ENCODE measurements around the gene PLEKHA4. TPM values are rescaled to one million over a fixed set of nuclear protein-coding genes. Genes with fewer than 3 reads are reported as not detected.
A peak's percentile ranks its signal among the peaks of the same experiment; 100 is the strongest.
"Not testable (repeated sequence)": the region's sequence is repeated elsewhere in the genome, so short reads cannot be mapped to it uniquely, and the experiment has no call there.

Gene PLEKHA4
- total RNA-seq, 4 donors from 2014 or later = 7.3 to 18.7 (median 14.9) TPM

DNA sequence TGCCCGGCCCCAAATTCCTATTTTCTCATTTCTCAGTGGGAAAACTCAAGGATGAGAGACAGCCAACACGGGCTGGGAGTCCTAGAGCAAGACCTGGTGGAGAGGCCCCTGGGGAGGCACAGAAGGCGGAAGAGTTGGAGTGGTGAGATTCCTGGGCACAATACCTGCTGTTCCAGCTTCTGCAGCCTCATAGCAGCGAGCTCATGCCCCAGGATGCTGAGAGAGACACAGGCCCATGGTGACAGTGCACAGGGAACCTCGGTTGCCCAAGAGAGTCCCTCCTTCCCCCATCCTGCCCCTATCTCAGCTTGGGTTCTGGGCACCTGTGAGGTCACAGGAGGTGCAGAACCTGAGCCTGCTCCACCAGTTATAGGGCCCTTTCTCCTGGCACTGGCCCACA lies 28.8 kb upstream of the PLEKHA4 start:
- no peak for TF ChIP-seq CTCF (IDR thresholded peaks at IDR 0.05)
- no peak for ATAC-seq (ENCODE audit: low FRiP score)
- no peak for DNase-seq (ENCODE audit: low spot score)

DNA sequence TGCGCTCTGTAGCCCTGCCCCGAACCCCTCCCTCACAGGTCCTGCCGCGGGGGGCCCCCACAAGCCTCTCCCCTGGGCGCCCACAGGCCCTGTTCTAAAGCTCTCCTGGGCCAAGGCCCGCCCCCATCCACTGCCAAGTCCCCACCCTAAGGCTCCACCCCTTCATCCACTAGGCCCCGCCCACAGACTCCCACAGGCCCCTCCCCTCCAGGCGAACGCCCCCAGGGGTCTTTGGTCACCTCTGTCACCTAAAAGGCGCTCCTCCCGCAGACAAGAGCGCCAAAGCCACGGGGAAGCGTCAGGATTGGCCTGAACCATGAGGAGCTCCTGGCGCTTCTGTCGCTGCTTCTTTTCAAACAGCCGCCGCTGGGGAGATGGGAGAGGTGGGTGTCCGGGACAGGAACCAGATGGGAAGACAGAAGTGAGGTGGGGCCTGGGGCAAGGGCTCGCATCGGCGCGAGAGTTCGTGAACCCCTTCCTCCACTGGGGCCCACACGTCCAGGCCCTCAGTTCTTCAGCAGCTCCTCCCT lies 27.8 kb upstream of the PLEKHA4 start:
- ATAC-seq (ENCODE audit: low FRiP score) (peak; percentile 46), DNase-seq (ENCODE audit: low spot score) (no peak)
- TF ChIP-seq CTCF (IDR thresholded peaks at IDR 0.05) = no peak

GRCh38 chr19:48895226-48895625 lies 26.8 kb upstream of the PLEKHA4 start:
- DNase-seq (ENCODE audit: low spot score) = no peak

DNA sequence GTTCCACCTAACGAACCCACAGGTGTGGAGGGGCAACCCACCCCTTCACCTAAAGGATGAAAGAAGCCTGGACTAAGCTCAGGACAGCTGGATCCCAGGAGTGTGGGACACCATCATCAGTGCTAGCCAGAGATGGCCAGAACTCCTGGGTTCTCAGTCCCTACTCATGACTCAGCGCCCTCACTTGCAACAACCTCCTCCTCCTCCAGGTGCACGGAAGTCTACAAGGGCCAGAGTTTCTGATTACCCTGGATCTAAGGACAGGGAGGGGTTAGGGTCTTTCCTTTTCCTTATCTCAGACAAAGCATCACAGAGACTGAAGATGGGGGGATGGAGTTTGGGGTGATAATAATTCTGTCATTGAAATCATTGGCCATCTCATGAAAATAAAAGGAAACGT lies 22.1 kb upstream of the PLEKHA4 start:
- no peak for TF ChIP-seq CTCF (IDR thresholded peaks at IDR 0.05)
- DNase-seq (ENCODE audit: low spot score) (no peak), ATAC-seq (ENCODE audit: low FRiP score) (no peak)

More at GRCh38 chr19:48895226-48895625, 26.8 kb upstream of the PLEKHA4 start:
- no peak for ATAC-seq (ENCODE audit: low FRiP score)
- no peak for TF ChIP-seq CTCF (IDR thresholded peaks at IDR 0.05)

- ATAC-seq (ENCODE audit: low FRiP score) = not testable (repeated sequence)
These were observed 21.1 kb upstream of the PLEKHA4 start for GRCh38 chr19:48889496-48889895.

GRCh38 chr19:48887861-48888612 lies 19.6 kb upstream of the PLEKHA4 start:
- no peak for ATAC-seq (ENCODE audit: low FRiP score)
- DNase-seq (ENCODE audit: low spot score) = no peak
- no peak for TF ChIP-seq CTCF (IDR thresholded peaks at IDR 0.05)

More at GRCh38 chr19:48889496-48889895, 21.1 kb upstream of the PLEKHA4 start:
- DNase-seq (ENCODE audit: low spot score) = not testable (repeated sequence)

GRCh38 chr19:48883726-48884125 lies 15.3 kb upstream of the PLEKHA4 start:
- DNase-seq (ENCODE audit: low spot score) (no peak), ATAC-seq (ENCODE audit: low FRiP score) (no peak)
- TF ChIP-seq CTCF (IDR thresholded peaks at IDR 0.05) = no peak
